HEK293 (cell line): ENCODE data around the gene IGFALS.

Source experiments
- CTCF ChIA-PET: fragments of 350-600 bp; formaldehyde crosslinking; extraction: SDS; loops from one replicate; lab custom pipeline; 2021; ENCODE audit warnings: antibody characterized with exemption; lab: Yijun Ruan, JAX
- POLR2A ChIA-PET: fragments of 300-600 bp; formaldehyde crosslinking; extraction: SDS; loops from one replicate; lab custom pipeline; 2020; ENCODE audit warnings: antibody characterized with exemption, inconsistent platforms; lab: Yijun Ruan, JAX
- H3K27ac ChIP-seq: fragments of 200-500 bp; sonication (Bioruptor generic); 2 replicates; pipeline ENCODE4 v1.5.1; 2014; ENCODE audit warnings: low read depth, low read length, control low read depth, inconsistent platforms; ENCODE audit errors: extremely low read depth
- H3K36me3 ChIP-seq, 2 experiments: fragments of 200-500 bp in 1 of 2; sonication (Bioruptor generic) in 1 of 2; 1 replicate in 1 of 2; 2 replicates in 1 of 2; pipeline ENCODE4 v1.5.1; 2014 to 2017; ENCODE audit warnings: inconsistent platforms in 2 of 2, low read length in 2 of 2; ENCODE audit not compliant: control insufficient read depth in 2 of 2, insufficient read depth in 1 of 2
- H3K4me1 ChIP-seq: fragments of 200-500 bp; sonication (Bioruptor generic); 2 replicates; pipeline ENCODE4 v1.5.1; 2014; ENCODE audit warnings: mild to moderate bottlenecking, low read length, inconsistent platforms; ENCODE audit not compliant: control insufficient read depth, insufficient read depth
- H3K4me3 ChIP-seq: 2 replicates; pipeline ENCODE4 v1.5.1; 2011; ENCODE audit warnings: low read depth, mild to moderate bottlenecking, control low read depth, low read length, moderate library complexity
- H3K9me3 ChIP-seq: fragments of 200-500 bp; sonication (Bioruptor generic); 2 replicates; pipeline ENCODE4 v1.5.1; 2014; ENCODE audit warnings: low read depth, low read length, inconsistent platforms; ENCODE audit not compliant: control insufficient read depth, insufficient read depth
- AEBP2 ChIP-seq: fragments of 450-650 bp; formaldehyde crosslinking; IDR thresholded peaks from 2 replicates; pipeline ENCODE4 v1.5.1; 2016; ENCODE audit warnings: missing biosample characterization, missing genetic modification characterization, borderline replicate concordance
- BCL11A ChIP-seq: fragments of 450-650 bp; formaldehyde crosslinking; IDR thresholded peaks from 2 replicates; pipeline ENCODE4 v1.5.1; 2016; ENCODE audit warnings: low read depth, missing biosample characterization, missing genetic modification characterization
- GLIS1 ChIP-seq: fragments of 450-650 bp; formaldehyde crosslinking; IDR thresholded peaks from 2 replicates; pipeline ENCODE4 v1.5.1; 2016; ENCODE audit warnings: missing biosample characterization, missing genetic modification characterization
- HOXC10 ChIP-seq: sonication (generic); formaldehyde crosslinking; IDR thresholded peaks from 2 replicates; pipeline ENCODE4 v1.8.1; 2023; ENCODE audit warnings: mild to moderate bottlenecking, missing genetic modification reagents
- KLF1 ChIP-seq: fragments of 450-650 bp; formaldehyde crosslinking; IDR thresholded peaks from 2 replicates; pipeline ENCODE4 v1.5.1; 2016; ENCODE audit warnings: missing biosample characterization, missing genetic modification characterization
- KLF17 ChIP-seq: fragments of 450-650 bp; formaldehyde crosslinking; IDR thresholded peaks from 2 replicates; pipeline ENCODE4 v1.5.1; 2016; ENCODE audit warnings: missing biosample characterization, missing genetic modification characterization
- KLF9 ChIP-seq: fragments of 450-650 bp; formaldehyde crosslinking; IDR thresholded peaks from 2 replicates; pipeline ENCODE4 v1.5.1; 2016; ENCODE audit warnings: missing biosample characterization, missing genetic modification characterization, low read depth
- SP7 ChIP-seq: fragments of 450-650 bp; formaldehyde crosslinking; IDR thresholded peaks from 2 replicates; pipeline ENCODE4 v1.5.1; 2016; ENCODE audit warnings: missing biosample characterization, missing genetic modification characterization
- ZBTB7A ChIP-seq: fragments of 450-650 bp; formaldehyde crosslinking; IDR thresholded peaks from 2 replicates; pipeline ENCODE4 v1.5.1; 2016; ENCODE audit warnings: low read depth, missing biosample characterization, missing genetic modification characterization
- ZFP69B ChIP-seq: fragments of 450-650 bp; formaldehyde crosslinking; IDR thresholded peaks from 2 replicates; pipeline ENCODE4 v1.5.1; 2016; ENCODE audit warnings: missing biosample characterization, missing genetic modification characterization
- ZIC2 ChIP-seq: fragments of 450-650 bp; formaldehyde crosslinking; IDR thresholded peaks from 2 replicates; pipeline ENCODE4 v1.5.1; 2016; ENCODE audit warnings: missing biosample characterization, missing genetic modification characterization
- ZNF132 ChIP-seq: fragments of 450-650 bp; formaldehyde crosslinking; IDR thresholded peaks from 2 replicates; pipeline ENCODE4 v1.5.1; 2017; ENCODE audit warnings: missing biosample characterization, missing genetic modification characterization, borderline replicate concordance
- ZNF211 ChIP-seq: fragments of 450-650 bp; formaldehyde crosslinking; IDR thresholded peaks from 2 replicates; pipeline ENCODE4 v1.5.1; 2016; ENCODE audit warnings: low read depth, missing biosample characterization, missing genetic modification characterization
- ZNF223 ChIP-seq: fragments of 450-650 bp; formaldehyde crosslinking; IDR thresholded peaks from 2 replicates; pipeline ENCODE4 v1.5.1; 2016; ENCODE audit warnings: missing biosample characterization, missing genetic modification characterization
- ZNF302 ChIP-seq: fragments of 450-650 bp; formaldehyde crosslinking; IDR thresholded peaks from 2 replicates; pipeline ENCODE4 v1.5.1; 2016; ENCODE audit warnings: missing biosample characterization, missing genetic modification characterization, low read depth
- ZNF362 ChIP-seq: fragments of 450-650 bp; formaldehyde crosslinking; IDR thresholded peaks from 2 replicates; pipeline ENCODE4 v1.5.1; 2016; ENCODE audit warnings: missing biosample characterization, missing genetic modification characterization
- ZNF433 ChIP-seq: fragments of 450-650 bp; formaldehyde crosslinking; IDR thresholded peaks from 2 replicates; pipeline ENCODE4 v1.5.1; 2016; ENCODE audit warnings: missing biosample characterization, missing genetic modification characterization, low read depth
- ZNF473 ChIP-seq: fragments of 450-650 bp; formaldehyde crosslinking; IDR thresholded peaks from 2 replicates; pipeline ENCODE4 v1.5.1; 2017; ENCODE audit warnings: missing biosample characterization, missing genetic modification characterization
- ZNF580 ChIP-seq: fragments of 450-650 bp; formaldehyde crosslinking; IDR thresholded peaks from 2 replicates; pipeline ENCODE4 v1.5.1; 2016; ENCODE audit warnings: missing biosample characterization, missing genetic modification characterization
- ZNF596 ChIP-seq: fragments of 450-650 bp; IDR thresholded peaks from 2 replicates; pipeline ENCODE4 v1.5.0; 2018; ENCODE audit warnings: missing biosample characterization, mild to moderate bottlenecking, missing genetic modification characterization, moderate library complexity
- ZNF600 ChIP-seq: fragments of 450-650 bp; formaldehyde crosslinking; IDR thresholded peaks from 2 replicates; pipeline ENCODE4 v1.5.1; 2016; ENCODE audit warnings: missing biosample characterization, missing genetic modification characterization
- ZNF610 ChIP-seq: fragments of 450-650 bp; formaldehyde crosslinking; IDR thresholded peaks from 2 replicates; pipeline ENCODE4 v1.5.1; 2016; ENCODE audit warnings: missing biosample characterization, missing genetic modification characterization, borderline replicate concordance
- ZNF629 ChIP-seq: fragments of 450-650 bp; formaldehyde crosslinking; IDR thresholded peaks from 2 replicates; pipeline ENCODE4 v1.5.1; 2017; ENCODE audit warnings: missing biosample characterization, missing genetic modification characterization
- ZNF645 ChIP-seq: fragments of 450-650 bp; formaldehyde crosslinking; IDR thresholded peaks from 2 replicates; pipeline ENCODE4; 2016; ENCODE audit warnings: missing biosample characterization, missing genetic modification characterization
- ZNF664 ChIP-seq: fragments of 450-650 bp; formaldehyde crosslinking; IDR thresholded peaks from 2 replicates; pipeline ENCODE4 v1.5.1; 2016; ENCODE audit warnings: missing biosample characterization, missing genetic modification characterization
- ZNF670 ChIP-seq: fragments of 450-650 bp; formaldehyde crosslinking; IDR thresholded peaks from 2 replicates; pipeline ENCODE4 v1.5.1; 2016; ENCODE audit warnings: missing biosample characterization, missing genetic modification characterization, low read depth
- ZNF692 ChIP-seq: fragments of 450-650 bp; formaldehyde crosslinking; IDR thresholded peaks from 2 replicates; pipeline ENCODE4 v1.5.1; 2016; ENCODE audit warnings: missing biosample characterization, missing genetic modification characterization
- ZNF776 ChIP-seq: fragments of 450-650 bp; formaldehyde crosslinking; IDR thresholded peaks from 2 replicates; pipeline ENCODE4 v1.5.0; 2017; ENCODE audit warnings: missing biosample characterization, missing genetic modification characterization, borderline replicate concordance
- ZNF791 ChIP-seq: fragments of 450-650 bp; formaldehyde crosslinking; IDR thresholded peaks from 2 replicates; pipeline ENCODE4 v1.5.1; 2016; ENCODE audit warnings: missing biosample characterization, missing genetic modification characterization
- ZSCAN4 ChIP-seq: fragments of 450-650 bp; formaldehyde crosslinking; IDR thresholded peaks from 2 replicates; pipeline ENCODE4 v1.5.1; 2017; ENCODE audit warnings: missing biosample characterization, missing genetic modification characterization

Gene IGFALS

GRCh38 chr16:1776672-1776955 is 16.9 kb downstream of the IGFALS start:
- peaks cover 9% of the 10 kb centered on the region for H3K4me1 ChIP-seq
- H3K27ac ChIP-seq = no peak overlapping the region
- peaks cover 4 to 77% of the 10 kb centered on the region in 2 experiments; a peak in 2 of 3 replicates for H3K36me3 ChIP-seq
- H3K9me3 ChIP-seq = no peaks in the 10 kb centered on the region
- ChIA-PET POLR2A (no interaction called here), CTCF (no interaction called here)
- H3K4me3 ChIP-seq = no peak overlapping the region
- no peak for TF ChIP-seq ZNF580
- TF ChIP-seq KLF17 = no peak
- no peak for TF ChIP-seq ZNF600 (tag by site-specific recombination)
- no peak for TF ChIP-seq BCL11A (tag by site-specific recombination)
- no peak for TF ChIP-seq ZNF302
- no peak for TF ChIP-seq ZNF211 (tag by site-specific recombination)
- no peak for TF ChIP-seq KLF9 (tag by site-specific recombination)
- no peak for TF ChIP-seq ZNF645
- no peak for TF ChIP-seq ZBTB7A (tag by site-specific recombination)
- no peak for TF ChIP-seq ZNF433 (tag by site-specific recombination)
- no peak for TF ChIP-seq ZNF664 (tag by site-specific recombination)
- TF ChIP-seq ZIC2 = no peak
- no peak for TF ChIP-seq ZNF776 (tag by site-specific recombination)
- no peak for TF ChIP-seq ZNF629 (tag by site-specific recombination)
- TF ChIP-seq ZNF223 (tag by site-specific recombination) = no peak
- no peak for TF ChIP-seq KLF1 (tag by site-specific recombination)
- TF ChIP-seq ZNF132 (tag by site-specific recombination) = no peak
- no peak for TF ChIP-seq AEBP2 (tag by site-specific recombination)
- no peak for TF ChIP-seq SP7 (tag by site-specific recombination)
- no peak for TF ChIP-seq ZSCAN4 (tag by site-specific recombination)

- Histone ChIP-seq H3K36me3 (peaks cover 4 to 76% of the 10 kb centered on the region in 2 experiments; a peak in 2 of 3 replicates), H3K9me3 (no peaks in the 10 kb centered on the region), H3K4me1 (peaks cover 7% of the 10 kb centered on the region), H3K27ac (no peak overlapping the region), H3K4me3 (no peak overlapping the region)
- ChIA-PET CTCF (no interaction called here), POLR2A (no interaction called here)
- TF ChIP-seq ZFP69B (peak; percentile 38; the same call in 1 of the 2 replicates), ZNF596 (tag by site-specific recombination) (no peak), ZNF670 (tag by site-specific recombination) (no peak), ZNF473 (tag by site-specific recombination) (no peak), ZNF362 (tag by site-specific recombination) (no peak), HOXC10 (CRISPR knock-in tag) (no peak), ZNF610 (tag by site-specific recombination) (no peak), GLIS1 (tag by site-specific recombination) (peak; percentile 70), ZNF692 (tag by site-specific recombination) (0 out of 2 replicates have a peak, but pooled peaks have one; percentile 21), ZNF791 (no peak)
These were observed 17.4 kb downstream of the IGFALS start for GRCh38 chr16:1775846-1776671.
